ENCODE results near the gene FAM76B. TPM values are rescaled to one million over a fixed set of nuclear protein-coding genes. Genes with fewer than 3 reads are reported as not detected.

FAM76B gene
- polyA plus RNA-seq, 1 donor (not counting 4 experiments of a cell fraction or from before 2014, with no cell fraction given), result 17.4 TPM

- Histone ChIP-seq H3K4me1 (ENCODE audit: control insufficient read depth, extremely low read depth, insufficient read depth, low read length) (no peaks in the 10 kb centered on the region), H3K27ac (ENCODE audit: control insufficient read depth, insufficient read depth, low read length) (no peak overlapping the region), H3K27me3 (ENCODE audit: control insufficient read depth, extremely low read depth, insufficient read depth, low read length) (no peaks in the 10 kb centered on the region), H3K4me3 (ENCODE audit: control insufficient read depth in 2 of 3, extremely low read depth in 1 of 3, insufficient read depth in 2 of 3, low read depth in 1 of 3, low read length in 3 of 3) (no peak overlapping the region), H4K20me1 (ENCODE audit: control insufficient read depth, extremely low read depth, insufficient read depth, low read length) (no peaks in the 10 kb centered on the region), H3K36me3 (ENCODE audit: control insufficient read depth in 2 of 2, extremely low read depth in 1 of 2, insufficient read depth in 2 of 2, low read length in 2 of 2) (no peaks in the 10 kb centered on the region), H3K79me2 (ENCODE audit: control insufficient read depth, insufficient read depth, low read length) (no peaks in the 10 kb centered on the region), H3K9ac (ENCODE audit: control insufficient read depth, extremely low read depth, insufficient read depth, low read length) (no peak overlapping the region), H3K4me2 (ENCODE audit: control insufficient read depth, extremely low read depth, insufficient read depth, low read depth, low read length) (no peak overlapping the region), H3K9me1 (ENCODE audit: control insufficient read depth, extremely low read depth, insufficient read depth, low read length) (no peaks in the 10 kb centered on the region), H2AFZ (ENCODE audit: control insufficient read depth, low read length) (no peak overlapping the region), H3K9me3 (ENCODE audit: control insufficient read depth, low read depth, low read length) (no peaks in the 10 kb centered on the region)
- TF ChIP-seq EZH2 (IDR thresholded peaks at IDR 0.05; ENCODE audit: low read length) (no peak), CTCF (optimal IDR thresholded peaks at IDR 0.05 in 1 of 3, IDR thresholded peaks at IDR 0.05 in 1 of 3, conservative IDR thresholded peaks at IDR 0.05 in 1 of 3; ENCODE audit: extremely low read depth in 1 of 3, insufficient read depth in 2 of 3, low read length in 3 of 3) (no peak)
- FAIRE-seq (no peak), DNase-seq (ENCODE audit: low read depth, low spot score) (no peak)
- dilution Hi-C loops (cut with MboI; ENCODE audit: extremely low pct_ligation_motif_present, low sequenced_read_pairs), result no loop called here
Observed at GRCh38 chr11:95762534-95762933, 27.0 kb downstream of the FAM76B start.

- Histone ChIP-seq H3K27ac (ENCODE audit: control insufficient read depth, insufficient read depth, low read length) (no peak overlapping the region), H3K36me3 (ENCODE audit: control insufficient read depth in 2 of 2, extremely low read depth in 1 of 2, insufficient read depth in 2 of 2, low read length in 2 of 2) (no peaks in the 10 kb centered on the region), H3K4me1 (ENCODE audit: control insufficient read depth, extremely low read depth, insufficient read depth, low read length) (no peaks in the 10 kb centered on the region), H3K4me2 (ENCODE audit: control insufficient read depth, extremely low read depth, insufficient read depth, low read depth, low read length) (no peak overlapping the region), H3K9me1 (ENCODE audit: control insufficient read depth, extremely low read depth, insufficient read depth, low read length) (no peaks in the 10 kb centered on the region), H3K4me3 (ENCODE audit: control insufficient read depth in 2 of 3, extremely low read depth in 1 of 3, insufficient read depth in 2 of 3, low read depth in 1 of 3, low read length in 3 of 3) (no peak overlapping the region), H4K20me1 (ENCODE audit: control insufficient read depth, extremely low read depth, insufficient read depth, low read length) (no peaks in the 10 kb centered on the region), H3K27me3 (ENCODE audit: control insufficient read depth, extremely low read depth, insufficient read depth, low read length) (no peaks in the 10 kb centered on the region), H3K9ac (ENCODE audit: control insufficient read depth, extremely low read depth, insufficient read depth, low read length) (no peak overlapping the region), H3K79me2 (ENCODE audit: control insufficient read depth, insufficient read depth, low read length) (no peaks in the 10 kb centered on the region), H2AFZ (ENCODE audit: control insufficient read depth, low read length) (no peak overlapping the region), H3K9me3 (ENCODE audit: control insufficient read depth, low read depth, low read length) (no peaks in the 10 kb centered on the region)
- TF ChIP-seq CTCF (optimal IDR thresholded peaks at IDR 0.05 in 1 of 3, IDR thresholded peaks at IDR 0.05 in 1 of 3, conservative IDR thresholded peaks at IDR 0.05 in 1 of 3; ENCODE audit: extremely low read depth in 1 of 3, insufficient read depth in 2 of 3, low read length in 3 of 3), result no peak
- no peak for TF ChIP-seq EZH2 (IDR thresholded peaks at IDR 0.05; ENCODE audit: low read length)
- FAIRE-seq (no peak), DNase-seq (ENCODE audit: low read depth, low spot score) (no peak)
- dilution Hi-C loops (cut with MboI; ENCODE audit: extremely low pct_ligation_motif_present, low sequenced_read_pairs), result no loop called here
Observed at GRCh38 chr11:95760941-95761340, 28.6 kb downstream of the FAM76B start.

Measured in keratinocyte (primary cell).